ENCODE results near the gene GJB3. TPM values are rescaled to one million over a fixed set of nuclear protein-coding genes. Genes with fewer than 3 reads are reported as not detected.

Gene GJB3
- total and polyA plus RNA-seq, 2 experiments from 2014 or later: 0.43 TPM; not detected in 1

DNA sequence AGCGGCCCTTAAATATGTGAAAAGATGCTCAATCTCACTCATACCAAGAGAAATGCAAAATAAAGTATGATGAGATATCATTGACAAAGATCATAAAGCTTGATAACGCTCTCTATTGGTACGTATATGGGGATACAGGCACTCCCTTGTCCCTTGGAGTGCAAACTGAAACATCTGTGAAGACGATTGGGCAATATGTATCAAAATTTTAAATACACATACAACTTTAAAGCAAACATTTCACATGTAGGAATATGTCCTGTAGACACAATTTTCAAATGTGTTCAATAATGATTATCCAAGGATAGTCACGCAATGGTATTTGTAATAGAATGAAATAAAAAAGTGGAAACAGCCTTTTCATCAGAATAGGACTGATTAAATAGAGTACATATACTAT lies 2.0 kb upstream of the GJB3 start:
- Histone ChIP-seq H3K4me1 (ENCODE audit: insufficient read depth) (0 out of 2 replicates have a peak, but pooled peaks cover 4% of the 10 kb centered on the region), H2AFZ (no peak overlapping the region), H3K9me2 (ENCODE audit: insufficient read depth) (no peaks in the 10 kb centered on the region), H3F3A (ENCODE audit: insufficient read depth) (peaks cover 6% of the 10 kb centered on the region; the same call in 1 of the 2 replicates), H3K27me3 (replicated peaks; ENCODE audit: insufficient read depth) (peaks cover 39% of the 10 kb centered on the region), H3K27ac (no peak overlapping the region), H3K79me2 (ENCODE audit: insufficient read depth) (no peaks in the 10 kb centered on the region), H3K9me3 (ENCODE audit: low read depth) (no peaks in the 10 kb centered on the region), H3K4me3 (no peak overlapping the region), H3K36me3 (ENCODE audit: low read depth) (no peaks in the 10 kb centered on the region), H3K4me2 (ENCODE audit: unreplicated experiment) (no peak overlapping the region), H3K9ac (no peak overlapping the region), H4K20me1 (ENCODE audit: insufficient read depth) (no peaks in the 10 kb centered on the region)
- WGBS, 2 experiments (ENCODE audit: low coverage in 1 of 2, low lambda C conversion rate in 2 of 2, missing lambda C conversion rate in 2 of 2): 62 to 69% methylated on average over 5 of the region's 5 CpGs
- in situ Hi-C loops (cut with MboI): no loop called here
- DNase-seq: no peak
- TF ChIP-seq EZH2 (IDR thresholded peaks at IDR 0.05; ENCODE audit: insufficient read depth, poor library complexity, severe bottlenecking) (no peak), EZH2phosphoT487 (IDR thresholded peaks at IDR 0.05; ENCODE audit: insufficient read depth, low read depth) (no peak)

DNA sequence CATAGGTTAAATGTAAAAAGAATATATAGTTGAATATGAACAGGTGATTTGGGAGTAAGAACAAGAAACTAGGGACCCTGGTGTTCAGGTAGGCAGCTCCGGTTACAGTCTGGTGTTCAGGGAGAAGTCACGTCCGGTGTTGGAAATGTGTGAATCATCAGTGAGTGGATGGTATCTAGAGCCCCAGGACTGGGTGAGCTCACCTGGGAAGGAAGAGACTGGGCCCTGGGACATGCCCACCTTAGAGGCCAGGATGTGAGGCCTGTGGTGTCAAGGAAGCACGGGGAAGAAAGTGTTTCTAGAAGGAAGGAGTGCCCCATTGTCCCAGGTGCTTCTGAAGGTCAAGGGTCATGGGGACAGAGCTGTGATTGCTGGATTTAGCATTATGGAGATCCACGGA lies 1.5 kb upstream of the GJB3 start:
- H3K79me2 ChIP-seq (ENCODE audit: insufficient read depth): no peaks in the 10 kb centered on the region
- no peaks in the 10 kb centered on the region for H3K9me3 ChIP-seq (ENCODE audit: low read depth)
- no peak overlapping the region for H3K9ac ChIP-seq
- H3K27me3 ChIP-seq (replicated peaks; ENCODE audit: insufficient read depth): peaks cover 39% of the 10 kb centered on the region
- H3K36me3 ChIP-seq (ENCODE audit: low read depth): no peaks in the 10 kb centered on the region
- TF ChIP-seq EZH2 (IDR thresholded peaks at IDR 0.05; ENCODE audit: insufficient read depth, poor library complexity, severe bottlenecking): no peak
- no peak for TF ChIP-seq EZH2phosphoT487 (IDR thresholded peaks at IDR 0.05; ENCODE audit: insufficient read depth, low read depth)
- H3K9me2 ChIP-seq (ENCODE audit: insufficient read depth): no peaks in the 10 kb centered on the region
- no peaks in the 10 kb centered on the region for H4K20me1 ChIP-seq (ENCODE audit: insufficient read depth)
- DNase-seq: no peak
- H2AFZ ChIP-seq: no peak overlapping the region
- no peak overlapping the region for H3K4me2 ChIP-seq (ENCODE audit: unreplicated experiment)
- no peak overlapping the region for H3K4me3 ChIP-seq
- in situ Hi-C loops (cut with MboI): no loop called here
- 0 out of 2 replicates have a peak, but pooled peaks cover 5% of the 10 kb centered on the region for H3K4me1 ChIP-seq (ENCODE audit: insufficient read depth)
- peaks cover 6% of the 10 kb centered on the region; the same call in 1 of the 2 replicates for H3F3A ChIP-seq (ENCODE audit: insufficient read depth)
- 39 to 41% methylated on average over 5 of the region's 5 CpGs for WGBS, 2 experiments (ENCODE audit: low coverage in 1 of 2, low lambda C conversion rate in 2 of 2, missing lambda C conversion rate in 2 of 2)
- no peak overlapping the region for H3K27ac ChIP-seq

DNA sequence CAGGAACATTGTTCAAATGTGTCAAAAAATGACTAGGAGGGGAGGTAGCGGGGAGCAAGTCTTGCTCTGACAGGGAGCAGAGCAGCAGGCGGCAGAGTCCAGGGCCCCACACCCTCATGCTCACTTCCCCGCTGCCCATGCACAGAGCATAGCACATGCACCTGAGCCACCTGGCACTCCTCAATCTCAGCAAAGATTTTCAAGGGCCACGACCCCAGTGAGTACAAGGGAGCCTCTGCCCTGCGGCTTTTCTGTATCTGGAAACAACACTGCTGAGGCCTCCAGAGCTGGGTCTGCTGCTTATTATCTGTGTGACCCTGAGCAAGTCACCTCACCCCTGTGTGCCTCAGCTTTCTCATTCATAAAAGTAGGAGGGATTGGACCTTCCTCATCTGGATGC lies 1.1 kb upstream of the GJB3 start:
- 74 to 80% methylated on average over 5 of the region's 5 CpGs for WGBS, 2 experiments (ENCODE audit: low coverage in 1 of 2, low lambda C conversion rate in 2 of 2, missing lambda C conversion rate in 2 of 2)
- H3K4me2 ChIP-seq (ENCODE audit: unreplicated experiment): no peak overlapping the region
- no peak overlapping the region for H3K27ac ChIP-seq
- H3K9ac ChIP-seq: no peak overlapping the region
- H3K4me1 ChIP-seq (ENCODE audit: insufficient read depth): 0 out of 2 replicates have a peak, but pooled peaks cover 5% of the 10 kb centered on the region
- peaks cover 6% of the 10 kb centered on the region; the same call in 1 of the 2 replicates for H3F3A ChIP-seq (ENCODE audit: insufficient read depth)
- H3K36me3 ChIP-seq (ENCODE audit: low read depth): no peaks in the 10 kb centered on the region
- H2AFZ ChIP-seq: no peak overlapping the region
- no peak for DNase-seq
- H3K4me3 ChIP-seq: no peak overlapping the region
- no peaks in the 10 kb centered on the region for H3K79me2 ChIP-seq (ENCODE audit: insufficient read depth)
- no peaks in the 10 kb centered on the region for H4K20me1 ChIP-seq (ENCODE audit: insufficient read depth)
- TF ChIP-seq EZH2phosphoT487 (IDR thresholded peaks at IDR 0.05; ENCODE audit: insufficient read depth, low read depth): no peak
- no peak for TF ChIP-seq EZH2 (IDR thresholded peaks at IDR 0.05; ENCODE audit: insufficient read depth, poor library complexity, severe bottlenecking)
- H3K9me3 ChIP-seq (ENCODE audit: low read depth): no peaks in the 10 kb centered on the region
- no peaks in the 10 kb centered on the region for H3K9me2 ChIP-seq (ENCODE audit: insufficient read depth)
- in situ Hi-C loops (cut with MboI): no loop called here
- peaks cover 39% of the 10 kb centered on the region for H3K27me3 ChIP-seq (replicated peaks; ENCODE audit: insufficient read depth)

DNA sequence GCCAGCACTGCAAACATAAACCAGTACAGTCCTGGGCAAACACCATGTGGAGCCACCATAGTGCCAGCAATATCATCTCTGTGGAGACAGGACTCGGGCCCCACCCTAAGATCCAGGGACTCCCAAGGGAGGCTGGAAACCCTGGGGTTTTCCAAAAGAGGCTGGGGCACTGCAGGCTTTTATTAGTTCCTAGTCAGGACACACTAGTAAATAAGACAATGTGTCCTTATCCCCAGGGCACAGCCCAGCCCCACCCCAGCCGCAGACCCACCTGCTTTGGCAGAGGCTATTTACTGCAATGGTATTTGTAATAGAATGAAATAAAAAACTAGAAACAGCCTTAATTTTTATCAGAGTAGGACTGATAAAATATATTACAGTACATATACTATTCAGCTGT lies 486 bp upstream of the GJB3 start:
- 92 to 98% methylated on average over 2 of the region's 2 CpGs for WGBS, 2 experiments (ENCODE audit: low coverage in 1 of 2, low lambda C conversion rate in 2 of 2, missing lambda C conversion rate in 2 of 2)
- H3K9me2 ChIP-seq (ENCODE audit: insufficient read depth): no peaks in the 10 kb centered on the region
- H3K9ac ChIP-seq: no peak overlapping the region
- H3K27ac ChIP-seq: no peak overlapping the region
- 0 out of 2 replicates have a peak, but pooled peaks cover 5% of the 10 kb centered on the region for H3K4me1 ChIP-seq (ENCODE audit: insufficient read depth)
- no peak overlapping the region for H3K4me2 ChIP-seq (ENCODE audit: unreplicated experiment)
- in situ Hi-C loops (cut with MboI): no loop called here
- no peaks in the 10 kb centered on the region for H3K79me2 ChIP-seq (ENCODE audit: insufficient read depth)
- no peak overlapping the region for H2AFZ ChIP-seq
- peaks cover 39% of the 10 kb centered on the region for H3K27me3 ChIP-seq (replicated peaks; ENCODE audit: insufficient read depth)
- H4K20me1 ChIP-seq (ENCODE audit: insufficient read depth): no peaks in the 10 kb centered on the region
- no peak overlapping the region for H3K4me3 ChIP-seq
- no peak for DNase-seq
- TF ChIP-seq EZH2 (IDR thresholded peaks at IDR 0.05; ENCODE audit: insufficient read depth, poor library complexity, severe bottlenecking) (no peak), EZH2phosphoT487 (IDR thresholded peaks at IDR 0.05; ENCODE audit: insufficient read depth, low read depth) (no peak)
- H3F3A ChIP-seq (ENCODE audit: insufficient read depth): peaks cover 6% of the 10 kb centered on the region; the same call in 1 of the 2 replicates
- no peaks in the 10 kb centered on the region for H3K36me3 ChIP-seq (ENCODE audit: low read depth)
- H3K9me3 ChIP-seq (ENCODE audit: low read depth): no peaks in the 10 kb centered on the region

All from GM23248 (cell line).